HepG2 (cell line): ENCODE data around the gene NXPE3.

ENCODE experiments used
- HOXA9 ChIP-seq: sonication (generic); formaldehyde crosslinking; IDR thresholded peaks from 2 replicates; pipeline ENCODE4 v1.8.1; 2022; ENCODE audit warnings: missing genetic modification reagents, mild to moderate bottlenecking, moderate library complexity, borderline replicate concordance
- SIN3A ChIP-seq: IDR thresholded peaks from 2 replicates; pipeline ENCODE4 v1.6.1; 2011; ENCODE audit warnings: low read depth, mild to moderate bottlenecking, control low read depth, low read length, borderline replicate concordance
- ZNF232 ChIP-seq: sonication (generic); formaldehyde crosslinking; IDR thresholded peaks from 2 replicates; pipeline ENCODE4 v1.4.0; 2020; ENCODE audit warnings: missing genetic modification reagents, borderline replicate concordance

- no peak for TF ChIP-seq SIN3A
- TF ChIP-seq ZNF232, result no peak
- TF ChIP-seq HOXA9, result no peak
Observed at GRCh38 chr3:101732240-101732641, 46.8 kb upstream of the NXPE3 start.
